Stimulated activated CD8-positive, alpha-beta memory T cell treated with anti-CD3 and anti-CD28 coated beads, Interleukin-12 subunit alpha, Interleukin-12 subunit beta, amount 100 ng/mL, for 4 hours (primary cell): ENCODE results near the gene ZNF48.

ENCODE experiments used
- DNase-seq: peaks from one replicate; pipeline ENCODE4 v3.0.0-alpha.2; 2020; ENCODE audit warnings: low read depth

The ZNF48 gene

DNA sequence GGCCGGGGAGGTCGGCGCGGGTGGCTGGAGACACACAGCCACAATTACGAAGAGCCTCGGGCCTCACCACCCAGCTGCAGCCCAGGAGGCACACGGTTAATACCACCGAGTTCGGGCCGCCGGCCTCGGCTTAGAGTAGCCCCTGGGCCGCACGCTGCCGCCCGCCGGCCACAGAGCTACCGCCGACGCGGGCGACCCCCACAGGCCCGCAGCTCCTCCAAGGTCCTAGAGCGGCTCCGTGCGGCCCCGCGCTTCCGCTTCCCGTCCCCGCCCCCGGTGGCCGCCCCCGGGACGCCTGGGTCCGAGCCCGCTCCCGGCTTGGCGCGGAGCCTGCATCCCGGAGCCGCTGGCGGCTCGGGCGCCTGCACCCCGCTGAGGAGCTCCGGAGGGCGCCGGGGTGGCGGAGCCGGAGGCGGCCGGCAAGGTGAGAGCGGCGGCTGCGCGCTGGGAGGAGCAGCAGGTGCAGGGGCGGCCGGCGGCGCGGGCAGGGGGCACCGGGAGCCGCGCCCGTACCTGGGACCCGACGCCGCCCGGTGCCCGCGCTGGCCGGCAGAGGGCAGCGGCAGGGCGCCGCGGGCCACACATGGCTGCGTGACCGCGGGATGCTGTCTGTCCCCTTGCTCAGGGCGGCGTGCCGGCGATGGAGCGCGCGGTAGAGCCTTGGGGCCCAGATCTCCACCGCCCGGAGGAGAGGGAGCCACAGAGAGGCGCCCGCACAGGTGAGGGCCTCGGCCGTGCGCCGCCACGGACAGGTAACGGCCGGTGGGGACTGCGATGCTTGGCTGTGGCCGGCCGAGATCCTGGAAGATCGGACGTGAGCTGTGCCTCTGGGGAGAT is at the start of gene ZNF48:
TSS of gene ZNF48 (plus strand) at position 266 of the 837 bp plus-strand sequence. CDS start at position 641, 375 bp downstream.
- peak; percentile 50 for DNase-seq

GRCh38 chr16:30346286-30346685 is 48.9 kb upstream of the ZNF48 start:
- DNase-seq: no peak

- DNase-seq: no peak
Observed at GRCh38 chr16:30348113-30348512, 47.1 kb upstream of the ZNF48 start.

- no peak for DNase-seq
Observed at GRCh38 chr16:30348929-30349328, 46.3 kb upstream of the ZNF48 start.

DNA sequence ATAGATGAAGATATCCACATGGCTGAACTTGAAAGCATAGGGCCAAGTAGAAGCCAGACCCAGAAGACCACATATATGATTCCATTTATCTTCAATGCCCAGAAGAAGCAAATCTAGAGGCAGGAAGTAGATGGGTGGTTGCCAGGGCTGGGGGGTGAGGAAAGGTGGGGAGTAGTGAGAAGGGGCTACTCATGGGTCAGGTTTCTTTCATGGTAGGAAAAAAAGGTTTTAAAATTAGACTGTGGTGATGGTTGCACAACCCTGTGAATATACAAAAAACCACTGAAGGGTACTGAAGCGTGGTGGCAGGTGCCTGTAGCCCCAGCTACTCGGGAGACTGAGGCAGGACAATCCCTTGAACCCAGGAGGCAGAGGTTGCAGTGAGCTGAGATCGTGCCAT is 45.5 kb upstream of the ZNF48 start:
- DNase-seq: no peak

- no peak for DNase-seq
Observed at GRCh38 chr16:30350134-30350871, 44.9 kb upstream of the ZNF48 start.

DNA sequence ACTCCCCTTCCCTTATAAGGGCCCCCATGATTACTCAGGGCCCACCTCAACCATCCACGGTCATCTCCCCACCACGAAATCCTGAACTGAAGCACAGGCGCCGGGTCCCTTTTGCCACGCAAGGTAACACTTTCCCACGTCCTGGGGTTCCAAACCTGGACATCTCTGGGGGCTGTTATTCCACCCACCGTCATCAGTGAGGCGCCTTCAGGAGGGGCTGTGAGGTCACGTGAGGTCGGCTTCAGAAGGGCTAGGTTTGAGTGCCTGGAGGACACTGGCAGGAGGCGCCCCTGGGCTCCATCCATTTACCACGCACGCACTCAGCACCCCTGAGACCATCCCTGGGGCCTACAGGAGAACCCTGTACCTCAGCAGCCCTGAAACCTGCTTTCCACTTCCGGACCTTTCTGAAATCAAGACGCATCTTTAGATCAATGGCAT is 44.2 kb upstream of the ZNF48 start:
- no peak for DNase-seq

DNA sequence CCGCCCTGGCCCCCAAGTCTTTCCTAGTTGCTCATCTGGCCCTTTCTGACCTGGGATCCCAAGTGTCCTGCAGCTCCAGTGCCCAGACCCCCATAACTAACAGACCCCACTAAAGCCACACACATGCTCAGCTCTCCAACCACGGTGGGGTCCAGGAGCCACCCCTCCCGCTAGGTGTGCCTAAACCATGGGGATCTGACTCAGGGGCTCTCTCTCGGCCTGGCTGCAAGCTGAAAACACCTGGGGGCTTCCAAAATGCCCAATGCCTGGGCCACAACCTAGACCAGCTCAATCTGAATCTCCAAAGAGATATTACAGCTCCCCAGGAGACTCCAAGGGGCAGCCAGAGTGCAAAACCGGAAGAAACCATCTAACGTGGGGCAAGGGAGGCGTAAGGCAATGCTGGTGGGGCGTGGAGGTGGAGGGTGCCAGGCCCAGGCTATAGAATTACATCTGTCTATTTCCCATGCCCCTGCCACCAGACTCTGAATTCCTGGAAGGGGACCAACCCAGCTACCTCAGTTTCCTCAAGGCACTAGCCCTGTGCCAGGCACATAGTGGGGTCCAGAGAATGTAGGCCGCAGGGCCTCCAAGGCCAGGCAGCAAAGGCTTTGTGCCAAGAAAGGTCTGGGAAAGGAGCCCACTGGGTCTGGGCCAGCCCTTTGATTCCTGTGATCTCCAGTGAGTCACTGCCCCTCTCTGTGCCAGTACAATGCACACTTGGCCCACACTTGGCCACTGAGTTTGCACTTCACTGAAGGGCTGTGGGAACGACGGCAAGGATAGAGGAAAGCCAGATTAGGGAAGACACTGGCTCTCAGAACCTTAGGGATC is 43.4 kb upstream of the ZNF48 start:
- no peak for DNase-seq

DNA sequence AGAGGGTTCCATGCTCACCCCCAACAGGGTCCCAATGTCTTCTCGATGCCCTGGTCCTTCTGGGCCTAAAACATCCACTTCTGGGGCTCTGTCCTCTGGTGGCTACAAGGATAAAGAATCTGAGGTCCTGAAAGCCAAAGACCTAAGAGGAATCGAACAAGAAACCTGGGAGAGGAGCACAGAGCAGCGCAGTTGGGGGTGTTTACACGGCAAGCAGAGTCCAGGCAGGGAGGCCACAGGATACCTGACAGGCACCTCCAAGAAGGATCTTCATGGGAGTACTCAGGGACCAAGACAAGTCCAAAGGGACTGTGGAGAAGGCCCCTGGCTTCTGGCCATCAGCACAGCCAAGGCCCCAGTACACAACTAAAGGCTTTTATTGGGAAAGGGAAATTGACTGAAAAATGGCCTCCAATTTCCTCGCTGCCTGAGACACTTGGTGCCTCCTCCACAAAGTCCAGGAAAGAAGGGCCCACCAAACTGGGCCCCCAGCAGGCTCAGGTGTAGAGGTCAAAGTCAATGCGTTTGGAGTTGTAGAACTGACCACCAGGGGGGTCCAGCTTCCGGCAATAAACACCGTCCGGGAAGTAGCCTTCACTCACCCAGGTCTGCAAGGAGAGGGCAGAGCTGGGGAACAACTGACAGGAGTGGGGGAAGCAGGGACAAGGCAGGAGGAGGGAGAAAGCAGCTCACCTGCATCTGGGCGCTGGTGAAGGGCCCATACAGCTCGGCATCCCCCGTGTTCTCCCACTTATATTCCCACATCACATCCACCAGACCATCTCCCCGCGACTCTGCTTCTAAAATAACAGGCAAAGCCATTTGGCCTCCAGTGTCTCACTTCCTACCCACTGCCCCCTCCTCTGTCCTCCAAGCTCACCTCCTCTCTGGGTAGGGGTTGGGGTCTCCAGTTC is 42.5 kb upstream of the ZNF48 start:
- no peak for DNase-seq

GRCh38 chr16:30353438-30354129 is 41.6 kb upstream of the ZNF48 start:
- no peak for DNase-seq

DNA sequence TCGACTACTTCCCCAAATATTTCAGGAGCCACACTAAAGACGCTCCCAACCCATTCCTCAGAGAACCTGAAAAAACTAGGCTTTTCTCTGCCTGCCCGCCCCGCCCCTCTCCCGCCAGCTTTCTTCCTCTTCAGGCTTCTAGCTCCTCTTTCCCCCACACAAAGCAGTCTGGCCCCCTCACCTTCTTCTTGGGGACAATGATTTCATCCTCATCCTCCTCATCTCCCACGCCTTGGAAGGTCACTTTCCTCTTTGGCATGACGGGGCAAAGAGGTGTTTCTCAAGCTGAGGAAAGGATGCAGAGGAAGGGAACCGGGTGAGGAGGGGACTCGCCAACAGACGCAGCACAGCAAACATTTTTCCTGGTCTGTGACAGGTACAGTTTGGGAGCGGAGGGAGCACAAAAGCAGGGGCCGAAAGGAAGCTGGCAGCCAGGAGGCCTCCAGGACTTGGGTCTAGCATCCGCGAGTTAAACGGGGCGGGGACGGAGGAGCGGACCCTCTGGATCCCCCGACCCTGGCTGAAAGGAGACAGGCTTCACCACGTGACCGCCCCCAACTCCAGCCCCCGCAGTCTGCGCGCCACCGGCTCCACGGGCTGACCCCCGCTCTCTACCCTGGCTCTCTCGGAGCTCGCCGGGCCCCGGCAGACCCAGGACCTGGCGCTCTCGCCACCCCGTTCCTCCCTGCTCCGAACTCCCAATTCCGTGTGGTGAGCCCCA is 40.6 kb upstream of the ZNF48 start:
- no peak for DNase-seq

GRCh38 chr16:30355144-30355953 is 39.9 kb upstream of the ZNF48 start, which contains the start of gene CD2BP2:
Gene CD2BP2 (minus strand): TSS chr16:30355308. CDS start chr16:30354681, 627 bp downstream.
- DNase-seq: peak; percentile 77

GRCh38 chr16:30355954-30356308 is 39.3 kb upstream of the ZNF48 start:
- no peak for DNase-seq

- no peak for DNase-seq
Observed at GRCh38 chr16:30356401-30357084, 38.7 kb upstream of the ZNF48 start.

DNA sequence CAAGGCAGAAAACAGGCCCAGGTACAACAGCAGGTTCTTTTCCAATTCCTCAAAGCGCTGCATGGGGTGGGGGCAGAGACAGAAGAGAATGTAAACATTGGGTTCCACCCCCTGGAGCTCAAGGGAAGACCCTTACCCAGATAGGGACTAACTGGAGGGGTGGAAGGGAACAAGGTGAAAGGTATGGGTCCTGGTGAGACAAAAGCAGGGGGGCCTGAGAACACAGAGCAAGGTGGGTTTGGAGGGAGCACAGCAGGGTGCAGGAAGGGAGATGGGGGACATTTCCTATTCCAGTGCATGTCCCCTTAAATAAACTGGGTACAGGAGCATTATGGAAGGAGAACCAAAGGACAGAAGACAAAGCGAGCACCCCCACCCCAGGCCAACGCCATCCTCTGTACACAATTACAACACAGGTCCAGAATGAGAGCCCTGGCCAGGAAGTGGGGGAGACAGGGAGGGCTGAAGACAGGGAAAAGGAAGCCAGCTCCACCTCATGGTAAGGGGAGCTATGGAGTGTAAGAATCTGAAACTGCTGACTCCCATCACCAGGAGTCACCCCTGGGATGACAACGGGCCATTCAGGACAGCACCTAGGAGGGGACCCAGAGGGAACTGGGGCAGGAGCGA is 38.0 kb upstream of the ZNF48 start:
- DNase-seq: no peak

- no peak for DNase-seq
Observed at GRCh38 chr16:30357715-30358576, 37.3 kb upstream of the ZNF48 start.

- DNase-seq: no peak
Observed at GRCh38 chr16:30358577-30358936, 36.7 kb upstream of the ZNF48 start.
